ENCODE results near the gene SIRT5.

DNA sequence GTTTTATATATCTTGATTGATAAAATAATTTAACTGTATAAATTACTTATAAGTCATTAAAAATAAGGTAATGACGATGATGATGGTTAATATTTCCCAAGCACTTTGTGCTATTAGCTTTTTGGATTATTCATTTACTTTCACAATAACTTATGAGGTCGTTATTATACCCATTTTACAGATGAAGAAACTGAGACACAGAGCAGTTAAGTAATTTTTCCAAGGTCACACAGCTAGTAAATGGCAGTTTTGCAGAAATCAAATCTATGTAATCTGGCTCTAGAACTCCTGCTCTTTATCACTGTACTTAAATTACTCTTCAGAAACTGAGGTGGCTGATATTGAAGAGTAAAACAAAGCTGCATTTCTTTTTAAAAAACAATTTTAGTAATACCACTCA is 58.9 kb downstream of the SIRT5 start:
- TF ChIP-seq, protein P1, sequence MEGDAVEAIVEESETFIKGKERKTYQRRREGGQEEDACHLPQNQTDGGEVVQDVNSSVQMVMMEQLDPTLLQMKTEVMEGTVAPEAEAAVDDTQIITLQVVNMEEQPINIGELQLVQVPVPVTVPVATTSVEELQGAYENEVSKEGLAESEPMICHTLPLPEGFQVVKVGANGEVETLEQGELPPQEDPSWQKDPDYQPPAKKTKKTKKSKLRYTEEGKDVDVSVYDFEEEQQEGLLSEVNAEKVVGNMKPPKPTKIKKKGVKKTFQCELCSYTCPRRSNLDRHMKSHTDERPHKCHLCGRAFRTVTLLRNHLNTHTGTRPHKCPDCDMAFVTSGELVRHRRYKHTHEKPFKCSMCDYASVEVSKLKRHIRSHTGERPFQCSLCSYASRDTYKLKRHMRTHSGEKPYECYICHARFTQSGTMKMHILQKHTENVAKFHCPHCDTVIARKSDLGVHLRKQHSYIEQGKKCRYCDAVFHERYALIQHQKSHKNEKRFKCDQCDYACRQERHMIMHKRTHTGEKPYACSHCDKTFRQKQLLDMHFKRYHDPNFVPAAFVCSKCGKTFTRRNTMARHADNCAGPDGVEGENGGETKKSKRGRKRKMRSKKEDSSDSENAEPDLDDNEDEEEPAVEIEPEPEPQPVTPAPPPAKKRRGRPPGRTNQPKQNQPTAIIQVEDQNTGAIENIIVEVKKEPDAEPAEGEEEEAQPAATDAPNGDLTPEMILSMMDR (conservative IDR thresholded peaks at IDR 0.05; ENCODE audit: low read depth, low read length): no peak
- no peak for TF ChIP-seq EZH2phosphoT487 (IDR thresholded peaks at IDR 0.05; ENCODE audit: borderline replicate concordance, low read length)

Data from PC-3 (cell line).